ENCODE results near the gene HAUS8.

GRCh38 chr19:17004386-17004785, 70.9 kb downstream of the HAUS8 start:
- TF ChIP-seq RAD21 (IDR thresholded peaks at IDR 0.05; ENCODE audit: low read depth) (no peak), REST (IDR thresholded peaks at IDR 0.05; ENCODE audit: low read depth) (no peak), TCF12 (IDR thresholded peaks at IDR 0.05; ENCODE audit: low read depth) (no peak), MAX (IDR thresholded peaks at IDR 0.05) (no peak), CEBPB (IDR thresholded peaks at IDR 0.05) (no peak)

All from Ishikawa (cell line).